NCI-H128 (cell line): ENCODE results near the gene CSF2RB.

Source experiments
- DNase-seq: peaks from one replicate; lab custom pipeline; 2025; ENCODE audit not compliant: unreplicated experiment; lab: John Stamatoyannopoulos, UW

CSF2RB gene

DNA sequence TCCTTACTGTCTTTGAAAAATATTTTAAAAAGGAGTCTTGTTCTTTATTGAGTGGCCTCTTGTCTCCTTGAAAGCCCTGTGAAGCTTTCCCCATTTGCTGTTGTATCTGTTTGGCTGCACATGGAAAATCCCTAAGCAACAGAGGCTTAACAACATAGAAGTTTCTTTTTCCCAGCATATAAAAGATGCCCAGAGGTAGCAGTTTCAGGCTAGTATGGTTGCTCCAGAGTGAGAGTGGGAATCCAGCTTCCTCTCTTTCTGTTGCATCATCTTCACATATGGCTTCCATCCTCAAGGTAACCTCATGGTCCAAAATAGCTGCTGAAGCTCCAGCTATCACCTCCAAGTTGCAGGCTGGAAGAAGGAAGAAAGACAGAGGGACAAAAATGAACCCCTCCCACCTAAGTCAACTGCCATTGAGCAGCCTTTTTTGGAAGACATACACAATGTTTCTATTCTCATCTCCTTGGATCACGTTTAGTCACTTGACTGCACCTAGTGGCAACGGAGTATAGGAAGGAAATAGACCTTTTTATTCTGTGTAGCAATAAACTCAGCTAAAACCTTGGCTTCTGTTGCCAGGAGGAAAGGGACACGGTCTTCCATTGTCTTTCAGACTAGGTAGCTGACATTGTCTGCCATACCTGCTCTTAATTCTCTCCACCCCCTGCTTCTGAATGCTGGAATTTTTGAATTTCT is 5.3 kb downstream of the CSF2RB start:
- no peak for DNase-seq

DNA sequence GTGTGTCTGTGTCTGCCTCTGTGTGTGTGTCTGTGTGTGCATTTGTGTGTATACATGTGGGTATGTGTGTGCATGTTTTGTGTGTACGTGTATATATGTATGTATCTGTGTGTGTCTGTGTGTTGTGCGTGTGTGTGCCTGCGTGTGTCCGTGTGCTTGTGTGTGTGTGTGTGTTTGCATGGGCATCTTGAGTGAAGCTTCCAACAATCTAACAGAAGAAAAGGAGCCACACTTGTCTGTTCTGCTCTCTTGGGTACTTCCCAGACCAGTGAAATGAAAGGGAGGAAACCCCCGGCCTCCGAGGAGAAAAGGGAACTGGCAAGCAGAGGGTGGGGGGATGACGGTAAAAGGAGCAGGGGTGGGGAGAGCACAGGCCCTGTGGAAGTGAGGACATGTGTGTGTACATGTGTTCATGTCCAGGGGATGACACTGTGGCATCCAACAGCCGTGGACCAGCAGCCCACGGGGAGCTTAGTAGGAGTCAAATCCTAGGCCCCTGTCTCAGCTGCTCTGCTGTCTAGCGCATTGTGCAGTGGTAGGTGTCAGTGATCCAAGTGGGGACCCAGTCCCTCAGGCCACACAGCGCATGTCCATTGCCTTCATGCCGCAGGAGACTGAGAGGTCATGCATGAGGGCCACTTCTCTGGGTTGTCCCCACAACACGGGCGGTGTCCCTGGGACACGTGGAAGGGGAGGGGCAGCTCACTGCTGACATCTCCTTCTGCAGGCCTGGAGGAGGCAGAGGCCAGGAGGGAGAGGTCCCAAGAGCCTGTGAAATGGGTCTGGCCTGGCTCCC is 8.1 kb downstream of the CSF2RB start:
- DNase-seq: no peak

DNA sequence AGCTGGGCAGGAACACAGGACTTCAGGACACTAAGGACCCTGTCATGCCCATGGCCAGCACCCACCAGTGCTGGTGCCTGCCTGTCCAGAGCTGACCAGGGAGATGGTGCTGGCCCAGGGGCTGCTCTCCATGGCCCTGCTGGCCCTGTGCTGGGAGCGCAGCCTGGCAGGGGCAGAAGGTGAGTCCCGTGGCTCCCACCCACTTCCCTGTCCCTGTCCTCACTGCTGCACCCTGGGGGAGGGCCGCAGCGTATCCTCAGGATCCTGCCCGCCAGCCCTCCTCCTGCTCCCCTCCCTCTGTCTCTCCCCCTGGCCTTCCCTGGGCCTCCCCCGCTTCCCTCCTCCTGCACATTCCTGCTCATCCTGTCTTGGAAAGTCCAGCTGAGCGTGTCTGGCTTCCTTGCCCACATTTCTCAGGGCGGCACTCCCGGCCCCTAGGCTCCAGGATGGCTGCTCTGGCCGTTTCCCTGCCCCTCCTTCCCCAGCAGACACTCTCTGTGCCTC is 8.7 kb downstream of the CSF2RB start:
- no peak for DNase-seq

DNA sequence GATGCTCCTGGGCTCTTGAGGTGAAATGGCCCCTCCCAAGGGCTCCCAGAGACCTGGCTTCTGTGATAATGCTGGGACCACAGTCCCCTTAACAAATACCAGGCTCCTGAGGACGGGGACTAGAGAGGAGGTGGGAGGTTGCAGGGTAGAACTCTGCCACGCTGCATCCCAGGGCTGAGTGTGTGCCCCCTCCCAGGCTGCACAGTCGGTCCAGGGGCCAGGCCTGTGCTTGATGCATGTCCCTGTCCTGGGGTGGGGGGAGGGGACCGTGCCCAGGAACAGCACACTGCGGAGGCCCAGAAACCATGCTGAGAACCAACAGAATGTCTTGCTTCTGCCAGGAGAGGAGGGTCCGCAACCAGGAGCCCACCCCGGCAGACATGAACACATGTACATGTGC is 9.3 kb downstream of the CSF2RB start:
- no peak for DNase-seq

DNA sequence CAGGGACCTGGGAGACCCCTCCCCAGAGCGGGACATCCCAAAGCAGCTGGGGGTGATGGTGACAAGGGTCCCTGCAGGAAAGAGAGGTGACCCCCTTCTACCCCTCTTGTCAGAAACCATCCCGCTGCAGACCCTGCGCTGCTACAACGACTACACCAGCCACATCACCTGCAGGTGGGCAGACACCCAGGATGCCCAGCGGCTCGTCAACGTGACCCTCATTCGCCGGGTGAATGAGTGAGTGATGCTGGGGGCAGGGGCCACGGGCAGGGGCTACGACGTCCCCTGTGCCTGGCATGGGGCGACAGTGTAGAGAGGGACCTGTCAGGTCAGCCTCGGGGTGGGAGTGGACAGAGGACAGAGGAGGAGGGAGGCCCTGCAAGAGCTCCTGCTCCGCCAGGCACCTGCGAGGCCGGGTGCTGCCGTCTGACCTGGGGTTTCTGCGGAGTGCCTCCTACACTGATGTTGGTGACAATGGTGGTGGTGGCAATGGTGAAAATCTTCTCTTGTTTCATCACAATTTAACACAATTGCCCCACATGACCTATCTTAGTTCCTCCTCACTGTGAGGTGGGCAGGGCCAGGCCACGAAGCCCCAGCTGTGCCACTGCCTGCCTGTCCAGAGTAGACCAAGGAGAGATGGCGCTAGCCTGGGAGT is 9.8 kb downstream of the CSF2RB start:
- no peak for DNase-seq

DNA sequence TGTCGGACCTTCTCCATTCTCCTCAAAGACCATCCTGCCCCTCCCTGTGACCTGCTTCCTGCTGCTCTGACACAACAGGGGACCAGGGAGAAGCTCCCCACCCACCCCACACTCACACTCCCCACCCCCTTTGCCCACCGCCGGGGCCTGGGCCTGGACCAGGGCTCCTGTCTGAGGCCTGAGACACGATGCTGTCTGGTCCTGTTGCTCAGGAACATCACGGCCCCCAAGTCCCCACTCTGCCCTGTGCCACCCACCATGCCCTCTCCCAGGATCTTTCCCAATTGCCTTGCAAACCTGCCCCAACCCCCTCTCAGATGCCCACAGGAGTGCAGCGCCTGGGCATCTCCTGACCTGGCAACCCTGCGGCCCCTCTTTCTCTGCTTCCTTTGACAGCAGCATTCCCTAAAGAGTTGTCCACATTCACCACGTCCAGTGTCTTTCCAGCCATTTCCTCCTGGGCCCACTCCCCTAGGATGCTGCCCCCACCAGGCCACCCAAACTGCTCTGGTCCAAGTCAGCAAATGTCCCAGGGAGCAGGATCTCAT is 10.8 kb downstream of the CSF2RB start:
- DNase-seq: no peak

DNA sequence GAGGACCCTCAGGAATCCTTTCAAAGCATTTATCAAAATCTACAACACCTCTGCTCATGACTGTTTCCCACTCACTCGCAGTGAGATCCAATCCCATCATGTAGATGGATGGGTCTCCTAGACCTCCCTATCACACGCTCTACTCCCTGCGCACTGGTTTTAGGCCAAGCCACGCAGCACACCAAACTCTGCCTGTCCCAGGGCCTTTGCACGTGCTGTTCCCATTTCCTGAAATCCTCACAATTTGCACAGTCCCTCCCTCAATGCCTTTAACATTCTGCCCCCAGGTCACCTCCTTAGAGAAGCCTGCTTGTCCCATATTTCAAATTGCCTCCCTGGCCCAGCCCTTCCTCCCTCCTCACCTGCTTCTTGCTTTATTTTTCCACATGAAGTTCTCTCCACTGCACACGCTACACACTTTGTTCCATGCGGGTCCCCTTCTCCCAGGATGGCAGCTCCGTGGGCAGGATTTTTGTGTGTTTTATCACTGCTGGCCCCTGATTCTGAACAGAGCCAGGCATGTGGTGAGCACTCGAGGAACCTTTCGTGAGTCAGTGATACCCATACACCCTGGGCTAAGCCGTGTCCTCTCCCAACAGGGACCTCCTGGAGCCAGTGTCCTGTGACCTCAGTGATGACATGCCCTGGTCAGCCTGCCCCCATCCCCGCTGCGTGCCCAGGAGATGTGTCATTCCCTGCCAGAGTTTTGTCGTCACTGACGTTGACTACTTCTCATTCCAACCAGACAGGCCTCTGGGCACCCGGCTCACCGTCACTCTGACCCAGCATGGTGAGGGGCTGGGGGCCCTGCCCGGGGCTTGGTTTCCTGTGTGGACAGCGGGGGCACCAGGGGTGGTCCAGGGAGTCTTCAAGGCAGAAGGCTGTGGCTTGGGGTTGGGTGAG is 12.2 kb downstream of the CSF2RB start:
- no peak for DNase-seq

DNA sequence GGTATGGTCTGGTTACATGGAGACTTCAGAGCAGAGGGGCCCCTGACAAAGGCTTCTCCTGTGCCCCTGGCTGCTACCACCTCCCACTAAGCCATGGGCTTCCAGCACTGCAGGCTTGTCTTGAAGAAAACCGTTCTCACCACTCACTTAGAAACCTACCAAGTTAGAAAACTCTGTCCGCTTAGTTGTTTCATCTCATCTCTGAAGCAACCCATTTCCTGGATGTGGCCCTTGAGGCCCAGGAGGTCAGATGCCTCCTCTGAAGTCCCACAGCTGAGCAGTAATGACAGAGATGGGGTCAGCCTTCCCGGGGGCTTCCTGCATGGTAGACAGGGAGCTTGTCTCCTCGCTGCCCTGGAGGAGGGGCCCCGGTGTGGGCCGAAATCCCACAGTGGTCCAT is 12.9 kb downstream of the CSF2RB start:
- no peak for DNase-seq

DNA sequence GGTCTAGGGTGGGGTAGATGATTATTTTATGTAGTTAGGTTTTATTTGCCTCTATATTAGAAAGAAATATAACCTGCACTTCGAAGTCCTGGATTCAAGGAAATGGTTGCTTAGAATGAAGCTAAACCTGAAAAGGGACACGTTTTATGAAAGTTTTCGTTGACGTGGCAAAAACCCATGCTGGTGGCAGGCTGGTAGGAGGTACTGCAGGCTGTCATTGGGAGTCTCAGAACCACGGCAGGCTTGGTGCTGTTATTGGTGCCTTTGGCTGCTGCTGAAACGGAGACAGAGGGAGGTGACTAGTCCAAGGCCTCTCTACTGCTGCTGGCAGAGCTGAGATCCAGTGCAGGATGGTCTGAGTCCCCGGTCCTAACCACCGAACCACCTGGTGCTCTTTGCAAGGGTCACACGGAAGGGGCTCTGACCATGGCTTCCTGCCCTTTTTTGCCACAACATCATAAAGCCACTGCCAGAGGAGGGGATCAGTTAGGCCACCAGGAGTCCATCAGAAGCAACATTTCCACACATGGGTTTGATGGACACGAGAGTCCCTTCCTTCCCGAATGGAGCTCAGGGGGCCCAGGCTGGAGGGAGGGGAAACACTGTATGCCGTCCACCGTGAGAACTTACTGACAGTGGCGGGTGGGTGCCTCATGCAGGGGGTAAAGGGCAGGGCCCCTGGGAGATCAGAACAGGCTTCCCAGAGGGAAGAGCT is 13.4 kb downstream of the CSF2RB start:
- DNase-seq: no peak

DNA sequence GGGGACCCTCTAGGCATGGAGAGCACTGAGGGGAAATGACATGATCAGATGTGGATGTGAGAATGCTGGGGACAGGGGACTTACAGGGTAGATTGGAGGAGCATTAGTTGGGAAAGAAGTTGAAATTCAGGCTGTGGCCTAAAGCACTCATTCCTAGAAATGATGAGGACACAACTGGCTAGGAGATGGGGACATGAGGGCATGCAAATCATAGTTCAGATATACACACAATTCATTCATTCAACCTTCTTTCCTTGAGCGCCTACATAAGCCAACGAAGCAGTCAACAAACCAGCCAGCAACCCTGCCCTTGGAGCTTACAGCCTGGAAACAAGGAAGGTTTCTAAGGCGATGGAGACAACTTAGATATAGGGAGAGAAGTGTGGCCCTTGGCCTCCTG is 14.2 kb downstream of the CSF2RB start:
- no peak for DNase-seq

DNA sequence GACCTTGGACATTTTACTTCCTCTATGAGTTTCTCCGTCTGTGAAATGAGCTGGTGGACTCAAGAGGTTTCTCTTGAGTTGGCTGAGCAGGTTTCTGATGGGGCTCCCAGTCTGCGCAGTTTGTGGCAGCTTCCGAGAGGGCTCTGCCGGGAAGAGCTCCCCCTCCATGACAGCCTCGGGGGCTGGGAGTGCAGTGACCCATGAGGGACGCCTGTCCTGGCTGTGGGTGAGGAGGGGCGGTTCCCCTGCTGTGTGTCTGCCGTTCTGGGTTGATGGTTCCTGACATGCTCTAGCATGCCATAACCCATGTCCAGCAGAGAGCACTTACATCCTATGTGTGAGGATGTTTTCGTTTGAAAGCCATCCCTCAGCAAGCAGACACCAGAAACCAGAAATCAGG is 14.8 kb downstream of the CSF2RB start:
- DNase-seq: no peak

DNA sequence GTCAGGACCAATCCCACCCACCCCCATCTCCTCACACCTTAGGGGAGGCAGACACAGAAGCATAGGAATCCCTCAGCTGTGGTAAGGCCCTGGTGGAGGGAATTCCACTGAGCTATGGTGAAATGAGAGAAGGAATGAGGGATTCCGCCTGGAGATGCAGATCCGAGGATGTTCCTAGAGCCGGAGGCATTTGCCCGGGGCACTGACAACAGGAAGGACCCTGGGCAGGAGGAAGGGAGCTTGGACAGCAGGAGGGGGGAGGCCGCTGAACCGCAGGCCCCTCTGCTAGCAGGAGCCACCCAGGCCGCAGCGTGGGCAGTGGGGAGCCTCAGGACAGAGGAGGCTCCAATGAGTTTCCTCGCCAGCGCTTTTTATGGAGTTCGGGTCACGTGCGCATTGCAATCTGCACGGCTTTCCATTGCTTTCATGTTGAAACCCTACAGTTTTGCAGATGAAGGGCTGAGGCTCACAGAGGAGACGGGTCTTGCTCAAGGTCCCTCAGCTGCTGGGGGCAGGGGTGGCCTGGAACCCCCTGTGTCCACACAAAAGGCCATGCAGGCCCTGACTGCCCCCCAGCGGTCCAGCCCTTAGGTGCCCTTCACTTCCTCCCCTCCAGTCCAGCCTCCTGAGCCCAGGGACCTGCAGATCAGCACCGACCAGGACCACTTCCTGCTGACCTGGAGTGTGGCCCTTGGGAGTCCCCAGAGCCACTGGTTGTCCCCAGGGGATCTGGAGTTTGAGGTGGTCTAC is 15.5 kb downstream of the CSF2RB start:
- DNase-seq: no peak

DNA sequence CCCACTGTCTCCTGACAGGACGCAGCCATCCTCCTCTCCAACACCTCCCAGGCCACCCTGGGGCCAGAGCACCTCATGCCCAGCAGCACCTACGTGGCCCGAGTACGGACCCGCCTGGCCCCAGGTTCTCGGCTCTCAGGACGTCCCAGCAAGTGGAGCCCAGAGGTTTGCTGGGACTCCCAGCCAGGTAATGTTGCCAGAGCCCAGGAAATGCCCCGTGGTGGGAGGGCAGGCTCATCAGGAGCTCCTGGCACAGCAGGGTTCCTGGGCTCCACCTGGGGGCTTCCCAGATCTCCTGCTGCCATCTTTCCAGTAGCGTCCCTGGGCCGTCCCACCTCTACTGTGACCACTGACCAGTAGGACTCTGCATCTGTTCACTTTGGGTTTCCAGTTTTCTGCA is 16.2 kb downstream of the CSF2RB start:
- DNase-seq: no peak

DNA sequence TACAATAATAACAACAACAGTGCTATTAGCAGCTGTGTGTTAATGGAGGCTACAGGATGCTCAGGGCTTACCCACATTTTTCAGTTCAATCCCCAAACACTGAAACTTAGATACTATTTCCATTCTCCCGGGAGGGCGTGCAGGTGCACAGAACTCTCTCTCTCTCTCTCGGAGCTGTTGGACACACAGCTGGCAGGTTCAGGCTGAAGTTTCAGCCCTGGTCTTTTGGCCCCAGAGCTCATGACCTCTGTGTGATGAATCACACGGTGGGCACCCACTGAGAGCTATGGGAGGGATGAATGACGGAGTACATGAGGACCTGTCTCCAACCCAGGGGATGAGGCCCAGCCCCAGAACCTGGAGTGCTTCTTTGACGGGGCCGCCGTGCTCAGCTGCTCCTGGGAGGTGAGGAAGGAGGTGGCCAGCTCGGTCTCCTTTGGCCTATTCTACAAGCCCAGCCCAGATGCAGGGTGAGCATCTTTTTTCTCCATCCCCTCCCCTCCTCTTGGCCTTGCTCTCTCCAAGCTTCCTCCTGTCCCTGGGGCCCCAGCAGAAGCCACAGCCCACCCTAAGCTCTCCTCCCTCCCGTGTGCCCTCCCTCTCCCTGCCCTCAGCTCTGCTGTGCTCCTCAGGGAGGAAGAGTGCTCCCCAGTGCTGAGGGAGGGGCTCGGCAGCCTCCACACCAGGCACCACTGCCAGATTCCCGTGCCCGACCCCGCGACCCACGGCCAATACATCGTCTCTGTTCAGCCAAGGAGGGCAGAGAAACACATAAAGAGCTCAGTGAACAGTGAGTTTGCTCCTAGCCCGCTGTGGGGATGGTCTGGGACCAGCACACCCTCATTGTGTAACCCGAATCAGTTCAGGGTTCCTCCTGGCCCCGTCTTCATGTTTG is 16.9 kb downstream of the CSF2RB start:
- DNase-seq: no peak

DNA sequence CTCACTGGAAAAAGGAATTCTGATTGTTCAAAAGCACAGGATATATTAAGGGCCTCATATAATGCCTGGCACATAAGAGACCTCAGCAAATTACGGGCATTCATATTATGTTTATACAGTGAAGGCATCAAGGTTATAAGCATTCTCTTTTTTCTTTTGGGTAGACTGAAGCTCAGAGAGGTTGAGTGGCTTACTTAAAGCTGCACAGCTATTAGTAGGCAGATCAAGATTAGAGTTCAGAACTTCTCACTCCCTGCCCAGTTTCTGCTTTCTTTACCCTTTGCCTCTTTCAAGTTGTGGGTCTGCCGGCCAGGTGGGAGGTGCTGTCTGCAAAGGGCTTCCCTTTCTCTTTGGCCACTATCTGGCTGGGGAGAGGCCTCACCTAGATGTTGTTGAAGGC is 18.0 kb downstream of the CSF2RB start:
- DNase-seq: no peak

DNA sequence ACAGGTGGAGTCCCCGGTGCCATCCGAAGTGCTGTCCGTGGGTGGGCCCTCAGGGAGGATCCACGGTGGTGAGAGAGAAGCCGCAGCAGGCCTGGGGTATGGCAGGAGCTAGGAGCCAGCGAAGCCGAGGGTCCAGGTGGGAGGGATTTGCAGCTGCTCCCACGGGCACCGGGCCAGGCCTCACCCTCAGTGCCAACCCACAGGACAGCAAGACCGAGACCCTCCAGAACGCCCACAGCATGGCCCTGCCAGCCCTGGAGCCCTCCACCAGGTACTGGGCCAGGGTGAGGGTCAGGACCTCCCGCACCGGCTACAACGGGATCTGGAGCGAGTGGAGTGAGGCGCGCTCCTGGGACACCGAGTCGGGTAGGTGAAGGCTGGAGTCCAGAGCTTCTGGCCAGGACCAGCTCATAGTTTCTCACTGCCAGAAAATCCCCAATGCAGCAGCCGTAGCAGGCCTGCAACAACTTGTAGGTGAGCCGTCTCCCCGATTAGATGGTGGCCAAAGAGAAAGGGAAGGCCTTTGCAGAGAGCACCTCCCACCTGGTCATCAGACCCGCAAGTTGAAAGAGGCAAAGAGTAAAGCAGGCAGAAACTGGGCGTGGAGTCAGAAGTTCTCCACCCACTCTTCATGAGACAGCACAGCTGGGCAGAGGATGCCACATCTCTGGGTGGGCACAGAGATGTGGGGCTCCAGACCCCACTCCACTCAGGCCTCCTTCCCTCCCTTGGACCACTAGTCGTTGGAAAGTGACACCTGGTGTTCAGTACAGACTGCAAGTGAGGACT is 20.4 kb downstream of the CSF2RB start:
- no peak for DNase-seq
